Smooth muscle cell (in vitro differentiated cells): Measurements from ENCODE around the gene CHST9. TPM values are rescaled to one million over a fixed set of nuclear protein-coding genes. Genes with fewer than 3 reads are reported as not detected.

Experiments
- DNase-seq: peaks from one replicate; lab custom pipeline; 2025; ENCODE audit not compliant: unreplicated experiment; lab: John Stamatoyannopoulos, UW
- H2AFZ ChIP-seq: fragments of 200-600 bp; sonication (generic); 2 replicates; pipeline ENCODE4 v1.6.0; 2016; ENCODE audit warnings: antibody characterized with exemption, low read depth, mild to moderate bottlenecking
- H3F3A ChIP-seq: fragments of 200-600 bp; sonication (generic); 2 replicates; pipeline ENCODE4 v1.6.0; 2017; ENCODE audit warnings: antibody characterized with exemption, low read depth
- H3K27ac ChIP-seq: fragments of 200-600 bp; sonication (generic); 2 replicates; pipeline ENCODE4 v1.5.1; 2016; ENCODE audit warnings: low read depth, mild to moderate bottlenecking
- H3K27me3 ChIP-seq: fragments of 200-600 bp; sonication (generic); 2 replicates; pipeline ENCODE4 v1.6.1; 2016; ENCODE audit warnings: low read depth, mild to moderate bottlenecking
- H3K36me3 ChIP-seq: fragments of 200-600 bp; sonication (generic); 2 replicates; pipeline ENCODE4 v1.5.1; 2016; ENCODE audit warnings: low read depth
- H3K4me1 ChIP-seq: fragments of 200-600 bp; sonication (generic); 2 replicates; pipeline ENCODE4 v1.5.1; 2016; ENCODE audit warnings: low read depth
- H3K4me2 ChIP-seq: fragments of 200-600 bp; sonication (generic); 2 replicates; pipeline ENCODE4 v1.6.0; 2016; ENCODE audit warnings: mild to moderate bottlenecking
- H3K4me3 ChIP-seq: fragments of 200-600 bp; sonication (generic); 2 replicates; pipeline ENCODE4 v1.5.1; 2016; ENCODE audit warnings: mild to moderate bottlenecking
- H3K79me2 ChIP-seq: fragments of 200-600 bp; sonication (generic); 2 replicates; pipeline ENCODE4 v1.6.0; 2016; ENCODE audit warnings: low read depth, mild to moderate bottlenecking
- H3K9ac ChIP-seq: fragments of 200-600 bp; sonication (generic); 2 replicates; pipeline ENCODE4 v1.6.0; 2016; ENCODE audit warnings: low read depth
- H3K9me3 ChIP-seq: fragments of 200-600 bp; sonication (generic); replicated peaks from 2 replicates; pipeline ENCODE4 v1.5.1; 2016; ENCODE audit warnings: low read depth
- H4K20me1 ChIP-seq: fragments of 200-600 bp; sonication (generic); 2 replicates; pipeline ENCODE4 v1.6.0; 2016; ENCODE audit warnings: low read depth
- WGBS: methylation state at CpG from one replicate; pipeline ENCODE4 v1.1.7; 2016; ENCODE audit warnings: low lambda C conversion rate; 5-methylcytosine and 5-hydroxymethylcytosine counted together
- polyA plus RNA-seq: library from polyadenylated mRNA; unstranded; fragments of >200 nt; fragmentation: Nextera tagmentation; extraction: Ambion mirVana; gene quantifications from 2 replicates; pipeline ENCODE4 v1.2.1, GENCODE V29; 2016
- total RNA-seq: library from RNA; depleted of rRNA; stranded (reverse); fragments of >200 nt; gene quantifications from 2 replicates; pipeline ENCODE4 v1.2.3, GENCODE V29; 2014
- TF ChIP-seq, protein P1 (sequence below): fragments of 200-600 bp; sonication (generic); IDR thresholded peaks from 2 replicates; pipeline ENCODE4 v1.5.1; 2017; ENCODE audit warnings: borderline replicate concordance, mild to moderate bottlenecking, antibody characterized with exemption; ENCODE audit not compliant: insufficient read depth, poor library complexity, severe bottlenecking

The CHST9 gene
- total and polyA plus RNA-seq, 2 experiments from 2014 or later: not detected

DNA sequence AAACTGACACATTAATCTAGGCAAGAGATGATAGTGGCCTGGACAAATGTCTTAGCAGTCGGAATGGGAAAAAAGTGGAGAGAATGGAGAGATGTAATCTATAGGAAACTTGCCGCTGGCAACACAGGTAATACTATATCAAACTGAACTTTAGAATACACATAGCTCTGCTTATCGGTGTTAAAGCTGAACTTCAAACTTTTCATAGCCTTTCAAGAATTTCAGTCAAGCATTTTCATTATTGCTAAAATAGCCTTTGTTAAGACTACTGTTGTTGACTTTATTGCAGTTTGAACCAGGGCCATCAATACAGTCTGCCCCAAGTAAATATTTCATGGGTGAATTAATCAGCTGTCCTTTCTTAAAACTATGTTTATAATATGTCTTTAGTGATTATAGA is 12.9 kb upstream of the CHST9 start:
- Histone ChIP-seq H3K27me3 (no peaks in the 10 kb centered on the region), H4K20me1 (no peaks in the 10 kb centered on the region), H3K9me3 (no peaks in the 10 kb centered on the region), H3K4me2 (no peak overlapping the region), H3K4me3 (no peak overlapping the region), H2AFZ (no peak overlapping the region), H3K79me2 (no peaks in the 10 kb centered on the region), H3K27ac (no peak overlapping the region), H3F3A (no peaks in the 10 kb centered on the region), H3K36me3 (no peaks in the 10 kb centered on the region), H3K9ac (no peak overlapping the region), H3K4me1 (no peaks in the 10 kb centered on the region)
- 85% methylated on average over 3 of the region's 3 CpGs for WGBS
- no peak for DNase-seq
- TF ChIP-seq, protein P1, sequence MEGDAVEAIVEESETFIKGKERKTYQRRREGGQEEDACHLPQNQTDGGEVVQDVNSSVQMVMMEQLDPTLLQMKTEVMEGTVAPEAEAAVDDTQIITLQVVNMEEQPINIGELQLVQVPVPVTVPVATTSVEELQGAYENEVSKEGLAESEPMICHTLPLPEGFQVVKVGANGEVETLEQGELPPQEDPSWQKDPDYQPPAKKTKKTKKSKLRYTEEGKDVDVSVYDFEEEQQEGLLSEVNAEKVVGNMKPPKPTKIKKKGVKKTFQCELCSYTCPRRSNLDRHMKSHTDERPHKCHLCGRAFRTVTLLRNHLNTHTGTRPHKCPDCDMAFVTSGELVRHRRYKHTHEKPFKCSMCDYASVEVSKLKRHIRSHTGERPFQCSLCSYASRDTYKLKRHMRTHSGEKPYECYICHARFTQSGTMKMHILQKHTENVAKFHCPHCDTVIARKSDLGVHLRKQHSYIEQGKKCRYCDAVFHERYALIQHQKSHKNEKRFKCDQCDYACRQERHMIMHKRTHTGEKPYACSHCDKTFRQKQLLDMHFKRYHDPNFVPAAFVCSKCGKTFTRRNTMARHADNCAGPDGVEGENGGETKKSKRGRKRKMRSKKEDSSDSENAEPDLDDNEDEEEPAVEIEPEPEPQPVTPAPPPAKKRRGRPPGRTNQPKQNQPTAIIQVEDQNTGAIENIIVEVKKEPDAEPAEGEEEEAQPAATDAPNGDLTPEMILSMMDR: no peak

DNA sequence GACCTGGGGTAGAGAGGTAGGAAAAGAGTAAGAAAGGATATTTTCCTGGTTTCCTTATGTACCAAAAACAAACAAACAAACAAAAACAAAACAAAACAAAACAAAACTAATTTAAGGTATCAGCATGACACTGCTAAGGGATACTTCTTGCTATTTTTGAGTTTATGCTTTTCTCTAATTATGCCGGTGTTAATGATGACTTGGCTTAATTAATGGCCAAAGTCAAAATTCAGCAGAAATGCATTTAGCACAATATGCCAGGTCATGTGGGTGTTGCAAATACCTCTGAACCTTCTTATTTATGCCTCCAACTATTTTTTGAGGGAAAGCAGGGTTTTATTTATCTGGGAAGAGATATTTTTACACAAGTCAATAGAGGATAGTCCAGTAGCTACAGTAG is 3.2 kb upstream of the CHST9 start:
- TF ChIP-seq, protein P1: no peak
- no peak overlapping the region for H3K27ac ChIP-seq
- no peaks in the 10 kb centered on the region for H3F3A ChIP-seq
- peaks cover 35% of the 10 kb centered on the region for H3K27me3 ChIP-seq
- no peaks in the 10 kb centered on the region for H3K36me3 ChIP-seq
- H3K9ac ChIP-seq: no peak overlapping the region
- H3K4me3 ChIP-seq: no peak overlapping the region
- no peaks in the 10 kb centered on the region for H4K20me1 ChIP-seq
- whole genome bisulfite sequencing: 97% methylated on average over 1 of the region's 1 CpG
- H3K9me3 ChIP-seq: no peaks in the 10 kb centered on the region
- no peak for DNase-seq
- no peak overlapping the region for H3K4me2 ChIP-seq
- H3K79me2 ChIP-seq: no peaks in the 10 kb centered on the region
- H2AFZ ChIP-seq: no peak overlapping the region
- no peaks in the 10 kb centered on the region for H3K4me1 ChIP-seq

DNA sequence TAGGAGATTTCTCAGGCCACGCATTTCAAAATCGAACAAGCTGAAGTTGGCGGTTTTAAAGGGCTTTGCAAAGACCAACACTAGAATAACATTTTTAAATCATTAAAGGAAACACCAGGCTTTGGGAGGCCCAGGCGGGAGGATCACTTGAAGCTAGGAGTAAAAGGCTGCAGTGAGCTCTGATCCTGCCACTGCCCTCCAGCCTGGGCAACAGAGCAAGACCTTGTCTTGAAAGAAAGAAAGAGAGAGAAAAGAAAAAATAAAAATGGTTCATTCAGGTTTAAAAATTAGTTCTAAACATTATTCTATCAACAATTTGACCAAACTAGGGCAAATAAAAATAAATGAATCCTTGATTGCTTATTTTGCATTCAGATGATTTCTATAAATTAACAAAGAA is 789 bp upstream of the CHST9 start:
- H3K36me3 ChIP-seq: no peaks in the 10 kb centered on the region
- H3K9ac ChIP-seq: no peak overlapping the region
- H3K4me3 ChIP-seq: peak overlapping the region; percentile 47
- H4K20me1 ChIP-seq: no peaks in the 10 kb centered on the region
- WGBS: 83% methylated on average over 4 of the region's 4 CpGs
- no peaks in the 10 kb centered on the region for H3F3A ChIP-seq
- DNase-seq: no peak
- H3K9me3 ChIP-seq: no peaks in the 10 kb centered on the region
- no peaks in the 10 kb centered on the region for H3K4me1 ChIP-seq
- H2AFZ ChIP-seq: no peak overlapping the region
- H3K27me3 ChIP-seq: peaks cover 38% of the 10 kb centered on the region
- TF ChIP-seq, protein P1: no peak
- H3K79me2 ChIP-seq: no peaks in the 10 kb centered on the region
- H3K27ac ChIP-seq: no peak overlapping the region
- H3K4me2 ChIP-seq: no peak overlapping the region
